Lung (tissue), 12 donors: ENCODE results near the gene ADAMTS17. TPM values are rescaled to one million over a fixed set of nuclear protein-coding genes. Genes with fewer than 3 reads are reported as not detected.
"Not testable (repeated sequence)": the region's sequence is repeated elsewhere in the genome, so short reads cannot be mapped to it uniquely, and the experiment has no call there.

ENCODE experiments used
- ATAC-seq: fragments of 200-7000 bp; cut with Tn5 transposase; one replicate; pipeline ENCODE4 v1.9.1; 2020; ENCODE audit warnings: moderate number of reproducible peaks; ENCODE audit not compliant: insufficient read depth, low FRiP score
- DNase-seq, 3 donors: peaks; one replicate each; pipeline ENCODE4 v3.0.0-alpha.2; 2013 to 2017
- H3K27ac ChIP-seq, 2 donors: one replicate each; pipeline ENCODE4 v1.5.1; 2013; ENCODE audit warnings: mild to moderate bottlenecking in 2 of 2, moderate library complexity in 2 of 2, control low read depth in 1 of 2, inconsistent platforms in 1 of 2, low read depth in 1 of 2, low read length in 1 of 2
- H3K27me3 ChIP-seq, 3 donors: one replicate each; pipeline ENCODE4 v1.5.1; 2013; ENCODE audit warnings: low read length in 2 of 3; ENCODE audit not compliant: control insufficient read depth in 3 of 3, insufficient read depth in 3 of 3
- H3K36me3 ChIP-seq, 4 donors: one replicate each; pipeline ENCODE4 v1.5.1; 2013; ENCODE audit warnings: low read length in 4 of 4, mild to moderate bottlenecking in 1 of 4, moderate library complexity in 1 of 4; ENCODE audit not compliant: control insufficient read depth in 4 of 4, insufficient read depth in 4 of 4
- H3K4me1 ChIP-seq, 5 donors: one replicate each; pipeline ENCODE4 v1.5.1; 2013; ENCODE audit warnings: low read length in 5 of 5, mild to moderate bottlenecking in 2 of 5, moderate library complexity in 1 of 5; ENCODE audit not compliant: control insufficient read depth in 5 of 5, insufficient read depth in 5 of 5
- H3K4me3 ChIP-seq: one replicate; pipeline ENCODE4 v1.5.1; 2013; ENCODE audit warnings: mild to moderate bottlenecking, control low read depth, moderate library complexity
- H3K9ac ChIP-seq, 2 donors: one replicate each; pipeline ENCODE4 v1.5.1; 2013; ENCODE audit warnings: low read length in 2 of 2, control low read depth in 1 of 2; ENCODE audit not compliant: insufficient read depth in 1 of 2
- H3K9me3 ChIP-seq, 4 donors: one replicate each; pipeline ENCODE4 v1.5.1; 2013; ENCODE audit warnings: low read length in 3 of 4, mild to moderate bottlenecking in 1 of 4, moderate library complexity in 1 of 4; ENCODE audit not compliant: control insufficient read depth in 4 of 4, insufficient read depth in 3 of 4
- WGBS, 2 donors: extraction: QIAGEN DNeasy Blood & Tissue Kit; methylation state at CpG; one replicate each; pipeline ENCODE4 v1.1.7; 2013; 5-methylcytosine and 5-hydroxymethylcytosine counted together
- polyA plus RNA-seq, 2 donors: library from polyadenylated mRNA; stranded (reverse); fragments of 200-250 nt; gene quantifications; one replicate each; pipeline ENCODE4 v1.2.1, GENCODE V29; 2013
- total RNA-seq, 2 donors: library from RNA; depleted of rRNA in 1 of 2; stranded (reverse); fragments of >200 nt in 1 of 2; gene quantifications; one replicate each; pipeline ENCODE4 v1.2.1, GENCODE V29; 2014 to 2021
- TF ChIP-seq, protein P1 (sequence below): IDR thresholded peaks from 2 replicates; pipeline ENCODE4 v1.5.1; 2012; ENCODE audit warnings: mild to moderate bottlenecking; ENCODE audit errors: control extremely low read depth, extremely low read depth
- donor health status: control.
- donor health status: control.
- donor health status: Bipolar disorder and iron deficiency.
- donor health status: healthy.
- donor health status: DM: yes; HTN: yes; CAD: no.

Gene ADAMTS17
- total and polyA plus RNA-seq, 4 donors, result 0.47 to 6.6 (median 2.2) TPM

DNA sequence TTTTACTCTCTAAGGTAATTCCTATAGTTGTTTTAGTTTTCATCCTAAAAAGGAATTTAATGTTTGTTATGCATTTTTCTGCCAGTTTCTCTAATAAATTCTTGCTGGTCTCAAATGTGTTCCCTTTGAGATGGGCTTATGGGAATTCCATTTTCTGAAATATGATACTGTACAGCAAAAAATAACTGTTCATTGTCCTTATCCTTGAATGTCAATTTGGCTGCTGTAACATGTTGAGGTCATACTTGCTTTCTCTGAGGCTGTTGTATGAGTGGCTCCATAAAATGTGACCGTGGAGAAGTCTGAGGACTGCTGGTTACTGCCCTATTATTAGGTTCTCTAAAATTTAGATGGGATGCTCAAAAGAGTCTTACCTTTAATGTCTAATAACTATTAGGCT, 266.5 kb downstream of the ADAMTS17 start:
- H3K4me3 ChIP-seq, result no peak overlapping the region
- H3K9me3 ChIP-seq, result no peaks in the 10 kb centered on the region
- DNase-seq (no peak), ATAC-seq (no peak)
- no peaks in the 10 kb centered on the region for H3K36me3 ChIP-seq
- no peak overlapping the region for H3K9ac ChIP-seq
- no peaks in the 10 kb centered on the region for H3K4me1 ChIP-seq
- no peak overlapping the region for H3K27ac ChIP-seq
- TF ChIP-seq, protein P1, sequence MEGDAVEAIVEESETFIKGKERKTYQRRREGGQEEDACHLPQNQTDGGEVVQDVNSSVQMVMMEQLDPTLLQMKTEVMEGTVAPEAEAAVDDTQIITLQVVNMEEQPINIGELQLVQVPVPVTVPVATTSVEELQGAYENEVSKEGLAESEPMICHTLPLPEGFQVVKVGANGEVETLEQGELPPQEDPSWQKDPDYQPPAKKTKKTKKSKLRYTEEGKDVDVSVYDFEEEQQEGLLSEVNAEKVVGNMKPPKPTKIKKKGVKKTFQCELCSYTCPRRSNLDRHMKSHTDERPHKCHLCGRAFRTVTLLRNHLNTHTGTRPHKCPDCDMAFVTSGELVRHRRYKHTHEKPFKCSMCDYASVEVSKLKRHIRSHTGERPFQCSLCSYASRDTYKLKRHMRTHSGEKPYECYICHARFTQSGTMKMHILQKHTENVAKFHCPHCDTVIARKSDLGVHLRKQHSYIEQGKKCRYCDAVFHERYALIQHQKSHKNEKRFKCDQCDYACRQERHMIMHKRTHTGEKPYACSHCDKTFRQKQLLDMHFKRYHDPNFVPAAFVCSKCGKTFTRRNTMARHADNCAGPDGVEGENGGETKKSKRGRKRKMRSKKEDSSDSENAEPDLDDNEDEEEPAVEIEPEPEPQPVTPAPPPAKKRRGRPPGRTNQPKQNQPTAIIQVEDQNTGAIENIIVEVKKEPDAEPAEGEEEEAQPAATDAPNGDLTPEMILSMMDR, result no peak
- no peaks in the 10 kb centered on the region for H3K27me3 ChIP-seq
- WGBS, 2 donors, result 83 to 86% methylated on average over 1 of the region's 1 CpG

DNA sequence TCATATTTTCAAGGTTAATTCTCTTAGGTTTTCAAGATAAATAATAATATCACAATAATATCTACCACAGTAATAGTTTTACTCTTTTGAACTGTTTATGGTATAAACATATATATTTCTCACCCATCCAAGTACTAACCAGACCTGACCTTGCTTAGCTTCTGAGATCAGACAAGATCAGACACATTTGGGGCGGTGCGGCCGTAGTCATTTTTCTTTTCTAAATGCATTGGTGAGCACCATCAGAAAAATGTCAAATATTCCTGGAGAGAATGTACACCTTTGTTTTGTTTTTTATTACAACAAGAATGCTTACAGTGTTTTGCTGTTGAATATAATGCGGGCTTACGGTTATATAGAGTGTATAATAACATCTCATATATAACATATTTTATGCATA, 267.8 kb downstream of the ADAMTS17 start:
- 94 to 96% methylated on average over 5 of the region's 5 CpGs for WGBS, 2 donors
- TF ChIP-seq, protein P1, result no peak

DNA sequence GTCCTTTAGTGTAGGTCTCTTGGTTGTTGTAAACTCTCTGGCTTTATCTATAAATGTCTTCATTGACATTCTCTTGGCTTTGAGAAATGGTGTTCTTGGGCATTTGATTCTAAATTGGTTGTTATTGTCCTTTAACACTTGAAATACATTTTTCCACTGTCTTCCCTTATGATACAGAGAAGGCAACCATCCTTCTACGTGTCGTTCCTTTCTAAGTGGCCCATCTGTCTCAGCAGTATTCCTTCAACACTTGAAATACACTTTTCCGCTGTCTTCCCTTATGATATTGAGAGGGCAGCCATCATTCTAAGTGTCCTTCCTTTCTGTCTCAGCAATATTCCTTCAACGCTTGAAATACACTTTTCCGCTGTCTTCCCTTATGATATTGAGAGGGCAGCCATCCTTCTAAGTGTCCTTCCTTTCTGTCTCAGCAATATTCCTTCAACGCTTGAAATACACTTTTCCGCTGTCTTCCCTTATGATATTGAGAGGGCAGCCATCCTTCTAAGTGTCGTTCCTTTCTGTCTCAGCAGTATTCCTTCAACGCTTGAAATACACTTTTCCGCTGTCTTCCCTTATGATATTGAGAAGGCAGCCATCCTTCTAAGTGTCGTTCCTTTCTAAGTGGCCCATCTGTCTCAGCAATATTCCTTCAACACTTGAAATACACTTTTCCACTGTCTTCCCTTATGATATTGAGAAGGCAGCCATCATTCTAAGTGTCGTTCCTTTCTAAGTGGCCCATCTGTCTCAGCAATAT, 275.1 kb downstream of the ADAMTS17 start:
- not testable (repeated sequence) for DNase-seq, H3K4me3 ChIP-seq
- 76 to 77% methylated on average over 10 of the region's 12 CpGs for WGBS, 2 donors

More for the DNA sequence above, 267.8 kb downstream of the ADAMTS17 start:
- no peaks in the 10 kb centered on the region for H3K36me3 ChIP-seq
- no peaks in the 10 kb centered on the region for H3K27me3 ChIP-seq
- ATAC-seq (no peak), DNase-seq (no peak)
- no peak overlapping the region for H3K27ac ChIP-seq
- no peaks in the 10 kb centered on the region for H3K9me3 ChIP-seq
- H3K4me1 ChIP-seq, result no peaks in the 10 kb centered on the region
- no peak overlapping the region for H3K9ac ChIP-seq
- no peak overlapping the region for H3K4me3 ChIP-seq

DNA sequence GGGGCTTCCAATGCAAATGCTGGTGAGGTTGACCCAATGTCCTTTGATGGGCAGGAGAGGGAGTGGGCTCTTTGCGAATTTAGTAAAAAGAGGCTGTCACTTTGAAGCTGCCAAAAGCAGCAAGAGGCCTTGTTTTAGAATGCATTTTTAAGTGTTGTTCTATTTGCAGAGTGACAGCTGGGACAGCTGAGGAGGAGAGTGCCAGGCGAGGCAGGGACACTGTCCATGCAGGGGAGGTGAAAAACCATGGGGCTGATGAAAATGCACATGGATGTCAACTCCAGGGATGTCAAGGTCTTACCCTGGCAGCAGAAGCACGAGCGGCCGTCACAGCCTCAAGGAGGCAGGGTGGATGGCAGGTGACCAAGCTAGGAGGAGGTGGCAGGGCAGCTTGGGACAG, 279.8 kb downstream of the ADAMTS17 start:
- 69 to 76% methylated on average over 5 of the region's 5 CpGs for WGBS, 2 donors
- TF ChIP-seq, protein P1, result no peak
- Histone ChIP-seq H3K4me3 (no peak overlapping the region), H3K27ac (no peak overlapping the region), H3K36me3 (no peaks in the 10 kb centered on the region), H3K9ac (no peak overlapping the region), H3K4me1 (peaks cover 0 to 2% (median 0%) of the 10 kb centered on the region in 5 donors), H3K9me3 (no peaks in the 10 kb centered on the region), H3K27me3 (no peaks in the 10 kb centered on the region)
- DNase-seq (no peak), ATAC-seq (no peak)

More for the DNA sequence above, 275.1 kb downstream of the ADAMTS17 start:
- not testable (repeated sequence) for H3K27me3 ChIP-seq, H3K27ac ChIP-seq, H3K4me1 ChIP-seq, H3K36me3 ChIP-seq, ATAC-seq, H3K9me3 ChIP-seq, H3K9ac ChIP-seq
